GM08714 (cell line): ENCODE data around the gene DUSP22.

Source experiments
- H3K4me3 ChIP-seq: fragments of 200-500 bp; sonication (Bioruptor generic); 2 replicates; pipeline ENCODE4 v1.5.1; 2014; ENCODE audit warnings: mild to moderate bottlenecking, low read length, inconsistent platforms
- ZNF274 ChIP-seq: IDR thresholded peaks from 2 replicates; pipeline ENCODE4 v1.6.1; 2012; ENCODE audit warnings: mild to moderate bottlenecking, low read depth, low read length

DUSP22 gene

DNA sequence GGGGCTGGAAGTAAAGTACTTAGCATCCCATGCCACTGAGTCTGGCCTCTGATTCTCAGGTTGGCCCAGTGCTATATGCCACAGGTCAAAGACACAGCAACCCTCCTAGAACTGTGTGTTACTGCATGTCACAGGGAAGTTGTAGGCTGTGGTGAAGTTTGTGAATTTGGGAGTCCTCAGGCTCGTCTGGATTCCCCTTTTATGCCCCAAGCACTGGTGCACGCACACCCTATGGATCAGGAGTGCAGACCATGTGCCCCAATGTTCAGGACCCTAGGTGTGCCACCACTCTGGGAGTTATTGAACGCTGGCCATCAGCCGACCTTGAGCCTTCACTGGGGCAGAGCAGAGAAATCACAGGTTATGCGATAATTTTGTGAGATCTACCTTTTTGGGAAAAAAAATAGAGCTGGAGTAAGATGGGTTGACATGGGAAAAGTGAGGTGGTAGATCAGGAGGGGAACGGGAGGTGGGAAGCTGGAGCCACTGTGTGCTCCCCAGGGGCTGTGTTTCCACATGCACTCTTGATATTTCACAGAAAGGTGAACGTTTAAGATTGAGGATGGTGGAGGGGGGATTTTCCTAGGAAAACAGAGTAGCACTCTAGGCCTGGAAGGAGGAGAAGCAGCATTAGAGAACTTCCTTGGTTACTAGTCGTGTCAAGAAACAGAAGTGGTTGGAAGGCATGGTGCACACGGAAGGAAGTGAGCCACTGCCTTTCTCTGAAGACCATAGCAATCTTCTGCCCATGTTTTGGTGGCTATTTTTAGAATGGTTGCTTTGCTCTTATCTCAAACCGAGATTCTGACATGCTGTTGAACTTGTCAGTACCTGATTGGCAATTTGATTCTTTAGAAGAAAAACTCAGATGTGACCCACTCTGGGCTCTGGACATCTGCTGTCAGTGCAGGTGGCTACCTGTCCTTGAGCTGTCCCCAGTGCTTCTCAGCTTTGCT, 44.1 kb downstream of the DUSP22 start:
- no peak for TF ChIP-seq ZNF274
- H3K4me3 ChIP-seq, result peak overlapping the region; percentile 2; the same call in 1 of the 2 replicates

DNA sequence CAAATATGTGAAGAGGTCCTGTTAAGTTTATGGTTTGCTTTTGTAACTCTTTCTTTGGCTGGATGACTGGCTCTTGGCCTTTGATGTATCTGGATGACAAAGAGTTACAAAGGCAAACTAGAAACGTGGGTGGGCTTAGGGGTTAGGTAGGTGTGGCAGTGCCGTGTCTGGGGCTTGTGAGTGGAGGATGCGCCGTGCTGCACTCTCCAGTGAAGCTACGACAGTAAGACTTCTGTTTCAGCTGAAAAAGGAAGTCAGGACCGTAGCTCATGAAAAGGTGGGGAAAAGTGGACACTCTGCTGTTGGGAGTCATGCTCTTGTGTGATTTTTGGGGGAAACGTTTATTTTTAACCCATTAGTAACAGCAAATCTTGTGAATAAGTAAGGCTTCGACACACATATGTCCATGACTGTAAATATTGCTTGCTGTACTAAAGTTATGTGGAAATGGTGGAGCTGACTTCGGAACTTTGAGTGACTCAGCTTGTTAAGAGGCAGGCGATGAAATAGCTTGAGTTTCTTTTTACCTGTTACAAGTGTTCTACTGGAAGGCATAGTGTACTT, 45.6 kb downstream of the DUSP22 start:
- peak overlapping the region; percentile 4; the same call in 1 of the 2 replicates for H3K4me3 ChIP-seq
- TF ChIP-seq ZNF274, result no peak

GRCh38 chr6:338815-339262, 46.6 kb downstream of the DUSP22 start:
- TF ChIP-seq ZNF274, result no peak
- H3K4me3 ChIP-seq, result peak overlapping the region; percentile 13; the same call in 1 of the 2 replicates

DNA sequence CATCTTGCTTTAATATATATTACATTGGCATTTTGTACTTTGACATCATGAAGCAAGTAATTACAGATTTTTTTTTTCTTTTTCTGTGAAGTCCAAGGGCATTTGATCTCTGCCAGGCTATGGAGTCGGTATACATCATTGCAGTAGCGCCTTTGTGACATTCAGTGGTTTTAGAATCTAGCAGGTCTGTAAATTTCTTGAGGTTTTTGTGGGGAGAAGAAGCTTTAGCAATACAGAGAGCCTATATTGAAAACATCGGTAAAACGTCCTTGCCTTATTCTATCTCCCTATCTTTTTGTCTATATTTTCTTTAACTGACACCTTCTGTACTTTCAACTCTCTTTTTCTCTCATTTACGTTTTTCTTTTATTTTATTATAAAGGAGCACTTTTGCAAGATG, 47.2 kb downstream of the DUSP22 start:
- no peak for TF ChIP-seq ZNF274
- H3K4me3 ChIP-seq, result peak overlapping the region; percentile 40; the same call in 1 of the 2 replicates

GRCh38 chr6:340186-340955, 48.1 kb downstream of the DUSP22 start:
- no peak for TF ChIP-seq ZNF274
- H3K4me3 ChIP-seq, result peak overlapping the region; percentile 11; the same call in 1 of the 2 replicates

DNA sequence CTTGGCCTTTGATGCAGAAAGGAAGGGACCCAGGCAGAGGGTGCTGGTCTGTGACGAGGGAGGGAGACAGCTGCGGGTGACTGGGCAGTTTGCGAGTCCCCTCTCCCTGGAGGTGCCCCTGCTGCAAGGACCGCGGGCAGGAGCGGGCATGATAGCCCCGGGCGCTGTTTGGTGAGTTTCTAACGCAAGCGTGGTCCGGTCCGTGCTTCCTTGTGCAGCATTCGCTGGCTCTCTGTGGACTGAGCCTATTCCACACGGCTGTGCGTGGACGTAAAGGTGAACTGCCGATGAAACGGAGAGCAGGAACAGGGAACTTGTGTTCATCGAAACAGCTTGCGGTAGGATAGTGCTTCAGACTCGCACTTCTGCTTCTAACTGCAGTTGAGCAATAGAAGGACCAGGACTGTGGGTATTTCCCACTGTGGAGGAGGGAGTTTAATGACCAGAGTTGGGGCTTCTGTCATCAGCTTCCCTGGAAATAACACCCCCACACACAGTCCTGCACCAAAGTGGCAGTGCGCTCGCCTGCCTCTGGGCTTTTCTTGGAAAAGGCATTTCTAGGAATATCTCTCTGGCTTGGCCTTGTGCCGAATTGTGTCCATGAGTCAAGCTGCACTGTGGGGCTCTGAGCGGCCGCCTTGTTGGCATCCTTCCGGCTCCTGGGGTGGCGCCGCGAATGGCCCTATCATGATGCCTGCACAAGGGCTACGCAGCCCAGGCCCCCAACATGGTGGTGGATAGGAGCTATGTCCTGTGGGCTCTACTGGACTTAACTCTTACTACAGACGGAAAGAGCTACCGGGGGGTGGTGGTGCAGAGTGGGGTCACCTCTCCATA, 48.9 kb downstream of the DUSP22 start:
- no peak for TF ChIP-seq ZNF274
- H3K4me3 ChIP-seq, result peak overlapping the region; percentile 17; the same call in 1 of the 2 replicates

GRCh38 chr6:341914-342831, 49.9 kb downstream of the DUSP22 start:
- H3K4me3 ChIP-seq, result peak overlapping the region; percentile 17; the same call in 1 of the 2 replicates
- no peak for TF ChIP-seq ZNF274

GRCh38 chr6:342832-343179, 50.5 kb downstream of the DUSP22 start:
- no peak overlapping the region; the same call in 1 of the 2 replicates for H3K4me3 ChIP-seq
- TF ChIP-seq ZNF274, result no peak

GRCh38 chr6:343226-343935, 51.1 kb downstream of the DUSP22 start:
- TF ChIP-seq ZNF274, result no peak
- H3K4me3 ChIP-seq, result no peak overlapping the region

DNA sequence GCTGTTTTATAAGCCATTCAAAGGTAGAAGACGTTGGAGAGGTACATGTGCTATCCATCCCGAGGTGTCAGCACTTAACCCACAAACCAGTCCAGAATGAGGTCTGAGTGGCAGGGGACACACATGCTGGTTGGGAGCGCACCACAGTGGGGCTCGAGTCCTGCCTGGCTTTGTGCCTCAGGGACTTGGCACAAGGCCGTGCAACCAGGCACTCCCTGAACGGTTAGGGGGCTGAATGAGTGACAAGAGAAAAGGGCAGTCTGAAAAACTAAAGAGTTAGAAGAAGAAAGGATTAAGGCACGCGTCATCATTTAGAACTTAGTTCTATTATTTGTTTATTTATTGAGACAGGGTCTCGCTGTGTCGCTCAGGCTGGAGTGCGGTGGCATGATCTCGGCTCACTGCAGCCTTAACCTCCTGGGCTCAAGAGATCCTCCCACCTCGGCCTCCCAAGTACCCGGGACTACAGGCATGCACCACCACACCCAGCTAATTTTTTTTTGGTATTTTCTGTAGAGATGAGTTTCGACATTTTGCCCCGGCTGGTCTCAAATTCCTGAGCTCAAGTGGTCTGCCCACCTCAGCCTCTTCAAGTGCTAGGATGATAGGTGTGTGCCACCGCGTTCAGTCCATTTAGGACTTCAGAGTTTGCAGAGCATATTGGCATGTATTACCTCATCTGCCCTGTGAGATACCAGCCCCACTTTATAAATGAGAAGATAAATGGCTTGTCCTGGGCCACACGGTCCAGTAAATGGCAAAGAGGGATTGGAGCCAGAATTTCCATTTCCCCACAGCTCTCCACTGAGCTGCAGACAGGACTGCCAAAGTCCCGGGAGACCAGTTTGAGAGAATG, 51.9 kb downstream of the DUSP22 start:
- no peak overlapping the region for H3K4me3 ChIP-seq
- TF ChIP-seq ZNF274, result no peak

- TF ChIP-seq ZNF274, result no peak
- H3K4me3 ChIP-seq, result no peak overlapping the region
These were observed 52.6 kb downstream of the DUSP22 start for GRCh38 chr6:344816-345340.
